Thoracic aorta (tissue), 2 donors: Measurements from ENCODE around the gene MRAP. TPM values are rescaled to one million over a fixed set of nuclear protein-coding genes. Genes with fewer than 3 reads are reported as not detected.

ENCODE experiments used
- ATAC-seq: fragments of 150-250 bp; one replicate; pipeline ENCODE4 v1.8.0; 2017; ENCODE audit warnings: low read depth; ENCODE audit not compliant: insufficient number of reproducible peaks, low FRiP score
- DNase-seq: peaks from one replicate; pipeline ENCODE4 v3.0.0-alpha.2; 2020; ENCODE audit warnings: low spot score
- H3K27ac ChIP-seq, 2 donors: fragments of 200-600 bp; sonication (generic); 1 replicate in 1 of 2; 2 replicates in 1 of 2; pipeline ENCODE4 v1.5.1; 2016; ENCODE audit warnings: mild to moderate bottlenecking in 2 of 2, moderate library complexity in 2 of 2
- H3K27me3 ChIP-seq: fragments of 200-600 bp; sonication (generic); replicated peaks from 2 replicates; pipeline ENCODE4 v1.6.0; 2016; ENCODE audit warnings: mild to moderate bottlenecking; ENCODE audit not compliant: insufficient read depth
- H3K36me3 ChIP-seq: fragments of 200-600 bp; sonication (generic); one replicate; pipeline ENCODE4 v1.5.1; 2016
- H3K4me1 ChIP-seq, 2 donors: fragments of 200-600 bp; sonication (generic); 1 replicate in 1 of 2; 2 replicates in 1 of 2; pipeline versions ENCODE4 v1.5.1 to v1.6.0; 2016; ENCODE audit warnings: low read depth in 2 of 2, mild to moderate bottlenecking in 1 of 2; ENCODE audit not compliant: control insufficient read depth in 1 of 2
- H3K4me3 ChIP-seq: fragments of 200-600 bp; sonication (generic); 2 replicates; pipeline ENCODE4 v1.5.1; 2016; ENCODE audit warnings: mild to moderate bottlenecking
- H3K9me3 ChIP-seq: fragments of 200-600 bp; sonication (generic); 2 replicates; pipeline ENCODE4 v1.5.1; 2016
- CTCF ChIP-seq: fragments of 200-600 bp; sonication (generic); IDR thresholded peaks from one replicate; pipeline ENCODE4 v1.5.1; 2019; ENCODE audit warnings: antibody characterized with exemption
- total RNA-seq, 2 donors: library from RNA; depleted of rRNA; stranded (reverse); fragments of >200 nt; gene quantifications; one replicate each; pipeline versions ENCODE4 v1.1.0 to v1.2.3, GENCODE V29; 2016

MRAP gene
- not detected for total RNA-seq

- no peak within 1 kb of the TSS for H3K27ac ChIP-seq
- H3K27me3 ChIP-seq = no peaks in the 10 kb centered on the region
- H3K9me3 ChIP-seq = no peaks in the 10 kb centered on the region
- no peak for ATAC-seq
- no peaks in the 10 kb centered on the region for H3K4me1 ChIP-seq
- H3K36me3 ChIP-seq = peaks cover 6% of the 10 kb centered on the region
- no peak for DNase-seq
- TF ChIP-seq CTCF = no peak
- no peak within 1 kb of the TSS for H3K4me3 ChIP-seq
Observed at GRCh38 chr21:32298658-32299081, at the start of gene MRAP. MRAP (plus strand) TSS chr21:32298855; CDS start chr21:32298972, 117 bp downstream.

GRCh38 chr21:32249511-32250280 is 49.0 kb upstream of the MRAP start:
- Histone ChIP-seq H3K4me1 (peaks cover 5 to 36% of the 10 kb centered on the region in 2 donors), H3K9me3 (no peaks in the 10 kb centered on the region), H3K4me3 (no peak overlapping the region), H3K27ac (no peak overlapping the region), H3K27me3 (no peaks in the 10 kb centered on the region), H3K36me3 (no peaks in the 10 kb centered on the region)
- DNase-seq = no peak
- TF ChIP-seq CTCF = no peak
- ATAC-seq = no peak

- no peak for ATAC-seq
- peaks cover 5 to 35% of the 10 kb centered on the region in 2 donors for H3K4me1 ChIP-seq
- no peaks in the 10 kb centered on the region for H3K9me3 ChIP-seq
- no peak for DNase-seq
- H3K4me3 ChIP-seq = no peak overlapping the region
- H3K27ac ChIP-seq = no peak overlapping the region
- no peaks in the 10 kb centered on the region for H3K27me3 ChIP-seq
- H3K36me3 ChIP-seq = no peaks in the 10 kb centered on the region
- TF ChIP-seq CTCF = no peak
Observed at GRCh38 chr21:32252136-32252535, 46.5 kb upstream of the MRAP start.

- ATAC-seq = peak; percentile 68
- no peaks in the 10 kb centered on the region for H3K9me3 ChIP-seq
- TF ChIP-seq CTCF = no peak
- peak overlapping the region in 1 of 2 donors; percentile 20 for H3K27ac ChIP-seq
- DNase-seq = no peak
- H3K36me3 ChIP-seq = no peaks in the 10 kb centered on the region
- H3K4me1 ChIP-seq = peaks cover 8 to 45% of the 10 kb centered on the region in 2 donors
- no peak overlapping the region for H3K4me3 ChIP-seq
- no peaks in the 10 kb centered on the region for H3K27me3 ChIP-seq
Observed at GRCh38 chr21:32253215-32253641, 45.4 kb upstream of the MRAP start.

GRCh38 chr21:32256251-32256650 is 42.4 kb upstream of the MRAP start:
- H3K36me3 ChIP-seq = no peaks in the 10 kb centered on the region
- H3K4me3 ChIP-seq = peak overlapping the region; percentile 23
- no peak for DNase-seq
- H3K27me3 ChIP-seq = no peaks in the 10 kb centered on the region
- H3K9me3 ChIP-seq = no peaks in the 10 kb centered on the region
- peaks cover 8 to 36% of the 10 kb centered on the region in 2 donors for H3K4me1 ChIP-seq
- peak overlapping the region; percentile 46 to 62 for H3K27ac ChIP-seq
- TF ChIP-seq CTCF = no peak
- ATAC-seq = no peak
